ENCODE data around the gene SERTAD2. TPM values are rescaled to one million over a fixed set of nuclear protein-coding genes. Genes with fewer than 3 reads are reported as not detected.
A peak's percentile ranks its signal among the peaks of the same experiment; 100 is the strongest.

The SERTAD2 gene
- total RNA-seq, 6 experiments from 2014 or later, result 3.7 to 14.4 (median 8.4) TPM

DNA sequence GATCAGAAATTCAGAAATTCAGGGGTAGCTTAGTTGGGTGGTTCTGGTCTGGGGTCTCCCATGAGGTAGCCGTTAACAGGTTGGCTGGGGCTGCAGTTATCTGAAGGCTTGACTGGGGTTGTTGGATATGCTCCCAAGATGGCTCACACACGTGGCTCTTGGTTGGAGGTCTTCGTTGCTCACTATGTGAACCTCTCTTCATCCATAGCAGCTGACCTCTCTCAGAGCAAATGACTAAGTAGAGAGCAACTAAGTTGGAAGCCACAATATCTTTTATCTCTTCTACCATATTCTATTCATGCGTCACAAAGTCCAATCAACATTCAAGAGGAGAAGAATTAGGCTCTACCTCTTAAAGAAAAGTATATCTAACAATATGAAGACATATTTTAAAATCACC is 38.7 kb upstream of the SERTAD2 start:
- WGBS (ENCODE audit: insufficient coverage, low coverage, low lambda C conversion rate, missing lambda C conversion rate), result 70% methylated on average over 4 of the region's 4 CpGs
- Histone ChIP-seq H3K9me3 (no peaks in the 10 kb centered on the region), H3K36me3 (no peaks in the 10 kb centered on the region), H3K4me1 (peaks cover 0 to 26% (median 6%) of the 10 kb centered on the region in 4 donors), H3K4me3 (no peak overlapping the region), H3K27me3 (no peaks in the 10 kb centered on the region), H3K27ac (no peak overlapping the region)
- no peak for TF ChIP-seq POLR2A (IDR thresholded peaks at IDR 0.05)
- TF ChIP-seq, protein P1, sequence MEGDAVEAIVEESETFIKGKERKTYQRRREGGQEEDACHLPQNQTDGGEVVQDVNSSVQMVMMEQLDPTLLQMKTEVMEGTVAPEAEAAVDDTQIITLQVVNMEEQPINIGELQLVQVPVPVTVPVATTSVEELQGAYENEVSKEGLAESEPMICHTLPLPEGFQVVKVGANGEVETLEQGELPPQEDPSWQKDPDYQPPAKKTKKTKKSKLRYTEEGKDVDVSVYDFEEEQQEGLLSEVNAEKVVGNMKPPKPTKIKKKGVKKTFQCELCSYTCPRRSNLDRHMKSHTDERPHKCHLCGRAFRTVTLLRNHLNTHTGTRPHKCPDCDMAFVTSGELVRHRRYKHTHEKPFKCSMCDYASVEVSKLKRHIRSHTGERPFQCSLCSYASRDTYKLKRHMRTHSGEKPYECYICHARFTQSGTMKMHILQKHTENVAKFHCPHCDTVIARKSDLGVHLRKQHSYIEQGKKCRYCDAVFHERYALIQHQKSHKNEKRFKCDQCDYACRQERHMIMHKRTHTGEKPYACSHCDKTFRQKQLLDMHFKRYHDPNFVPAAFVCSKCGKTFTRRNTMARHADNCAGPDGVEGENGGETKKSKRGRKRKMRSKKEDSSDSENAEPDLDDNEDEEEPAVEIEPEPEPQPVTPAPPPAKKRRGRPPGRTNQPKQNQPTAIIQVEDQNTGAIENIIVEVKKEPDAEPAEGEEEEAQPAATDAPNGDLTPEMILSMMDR (IDR thresholded peaks at IDR 0.05), result no peak
- DNase-seq (no peak), ATAC-seq (no peak)
- intact Hi-C loops (cut with DNase I), result no loop called here

DNA sequence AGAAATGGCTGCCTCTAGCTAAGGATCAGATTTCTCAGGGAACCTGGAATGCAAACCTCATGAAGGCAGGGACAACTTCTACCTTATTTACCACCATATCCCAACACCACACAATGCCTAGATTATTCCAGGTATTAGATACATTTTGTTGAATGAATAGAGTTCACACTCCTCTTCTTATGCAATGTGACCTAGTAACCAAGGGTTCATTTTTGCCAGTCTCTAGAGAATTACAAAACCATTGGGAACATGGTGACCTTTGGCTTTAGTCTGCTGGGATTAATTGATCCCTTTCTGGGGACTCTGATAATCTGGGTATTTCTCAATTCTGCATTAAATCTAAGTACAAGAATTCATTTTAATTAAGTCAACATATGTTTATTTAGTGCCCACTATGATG is 35.2 kb upstream of the SERTAD2 start:
- DNase-seq (no peak), ATAC-seq (peak; percentile 59 to 85 (median 67))
- Histone ChIP-seq H3K27ac (peak overlapping the region in 2 of 3 donors; percentile 79 to 88), H3K4me3 (no peak overlapping the region), H3K4me1 (peaks cover 0 to 44% (median 10%) of the 10 kb centered on the region in 4 donors), H3K9me3 (no peaks in the 10 kb centered on the region), H3K27me3 (no peaks in the 10 kb centered on the region), H3K36me3 (no peaks in the 10 kb centered on the region)
- intact Hi-C loops (cut with DNase I), result no loop called here
- no peak for TF ChIP-seq POLR2A (IDR thresholded peaks at IDR 0.05)
- TF ChIP-seq, protein P1 (IDR thresholded peaks at IDR 0.05), result no peak

DNA sequence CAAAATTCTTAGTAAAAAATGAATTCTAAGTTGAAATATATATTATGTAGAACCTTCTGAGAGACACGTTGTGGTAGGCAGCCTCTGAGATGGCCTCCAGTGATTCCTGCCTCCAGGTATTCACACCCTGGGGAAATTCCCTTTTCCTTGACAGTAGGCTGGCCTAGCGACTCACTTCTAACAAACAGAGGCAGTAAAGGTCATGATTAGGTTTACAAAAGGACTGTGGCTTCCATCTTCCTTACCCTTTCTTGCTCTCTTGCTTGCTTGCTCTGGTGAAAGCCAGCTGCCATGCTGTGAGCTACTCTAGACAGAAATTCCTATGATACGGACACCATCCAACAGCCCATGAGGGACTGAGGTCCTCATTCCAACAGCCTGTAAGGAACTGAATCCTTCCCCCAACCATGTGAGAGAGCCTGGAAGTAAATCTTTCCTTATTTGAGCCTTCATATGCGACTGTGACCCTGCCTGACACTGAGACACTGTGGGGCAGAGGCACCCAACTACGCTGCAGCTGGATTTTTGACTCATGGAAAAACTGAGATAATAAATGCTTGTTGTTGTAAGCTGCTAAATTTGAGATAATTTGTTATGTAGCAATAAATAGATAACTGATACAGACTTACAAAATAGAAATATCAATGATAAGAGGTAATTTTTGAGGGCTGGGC is 32.7 kb upstream of the SERTAD2 start:
- Histone ChIP-seq H3K27me3 (no peaks in the 10 kb centered on the region), H3K4me3 (no peak overlapping the region), H3K9me3 (no peaks in the 10 kb centered on the region), H3K36me3 (no peaks in the 10 kb centered on the region), H3K27ac (peak overlapping the region in 2 of 3 donors; percentile 81 to 92), H3K4me1 (peaks cover 0 to 50% (median 10%) of the 10 kb centered on the region in 4 donors)
- TF ChIP-seq POLR2A (IDR thresholded peaks at IDR 0.05), result no peak
- TF ChIP-seq, protein P1 (IDR thresholded peaks at IDR 0.05), result no peak
- intact Hi-C loops (cut with DNase I), result no loop called here
- ATAC-seq (peak in 1 of 4 donors; percentile 27), DNase-seq (no peak)
- 57% methylated on average over 3 of the region's 5 CpGs for WGBS (ENCODE audit: insufficient coverage, low coverage, low lambda C conversion rate, missing lambda C conversion rate)

DNA sequence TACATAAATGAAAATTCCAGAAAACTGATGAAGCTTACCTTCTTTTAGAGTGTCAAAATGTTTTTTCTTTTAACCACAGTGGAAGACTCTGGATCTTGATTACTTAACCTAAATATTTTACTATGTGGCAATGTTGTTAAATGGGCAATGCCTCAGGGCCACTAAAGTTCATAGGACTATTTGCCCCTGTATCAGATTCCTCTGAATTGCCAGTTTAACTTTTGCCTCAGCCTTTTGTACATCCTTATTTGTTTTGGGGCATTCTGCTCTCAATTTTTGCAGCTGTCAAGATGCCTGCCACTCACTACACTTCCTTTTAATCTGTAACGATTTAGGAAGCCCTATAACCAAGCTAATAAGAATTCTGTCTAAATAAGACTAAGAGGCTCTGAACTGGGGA is 31.7 kb upstream of the SERTAD2 start:
- no peak for TF ChIP-seq POLR2A (IDR thresholded peaks at IDR 0.05)
- TF ChIP-seq, protein P1 (IDR thresholded peaks at IDR 0.05), result no peak
- 0% methylated on average over 1 of the region's 1 CpG for WGBS (ENCODE audit: insufficient coverage, low coverage, low lambda C conversion rate, missing lambda C conversion rate)
- H3K9me3 ChIP-seq, result no peaks in the 10 kb centered on the region
- ATAC-seq (peak; percentile 81 to 86 (median 84)), DNase-seq (peak in 1 of 3 donors; percentile 55)
- H3K4me1 ChIP-seq, result peaks cover 0 to 50% (median 10%) of the 10 kb centered on the region in 4 donors
- no peaks in the 10 kb centered on the region for H3K27me3 ChIP-seq
- H3K36me3 ChIP-seq, result no peaks in the 10 kb centered on the region
- H3K4me3 ChIP-seq, result peak overlapping the region in 2 of 3 donors; percentile 42 to 43
- peak overlapping the region; percentile 28 to 92 (median 81) for H3K27ac ChIP-seq
- intact Hi-C loops (cut with DNase I), result no loop called here

Data from right lobe of liver (tissue), 6 donors.